ENCODE measurements around the gene MAML3. TPM values are rescaled to one million over a fixed set of nuclear protein-coding genes. Genes with fewer than 3 reads are reported as not detected.

MAML3 gene
- total RNA-seq, 1 donor = 0.72 TPM

GRCh38 chr4:140117947-140118346 is 36.0 kb downstream of the MAML3 start:
- no peak for TF ChIP-seq CTCF (IDR thresholded peaks at IDR 0.05; ENCODE audit: extremely low read depth, low read depth, low read length)

GRCh38 chr4:140116442-140117104 is 37.4 kb downstream of the MAML3 start:
- DNase-seq (ENCODE audit: insufficient read length, low spot score, missing footprints) = no peak
- no peak overlapping the region for H3K4me3 ChIP-seq (ENCODE audit: insufficient read depth, low read length)
- H3K4me1 ChIP-seq (ENCODE audit: insufficient read depth, low read length) = peaks cover 7% of the 10 kb centered on the region
- H3K79me2 ChIP-seq (ENCODE audit: insufficient read depth, low read length) = no peaks in the 10 kb centered on the region
- no peaks in the 10 kb centered on the region for H4K20me1 ChIP-seq (ENCODE audit: insufficient read depth, low read length)
- no peak overlapping the region for H3K4me2 ChIP-seq (ENCODE audit: insufficient read depth, low read length)
- no peak overlapping the region for H3K27ac ChIP-seq (ENCODE audit: low read depth, low read length)
- H3K27me3 ChIP-seq (ENCODE audit: insufficient read depth, low read length) = no peaks in the 10 kb centered on the region
- peak overlapping the region; percentile 75 for H2AFZ ChIP-seq (ENCODE audit: low read length)
- TF ChIP-seq CTCF (IDR thresholded peaks at IDR 0.05; ENCODE audit: extremely low read depth, low read depth, low read length) = no peak
- no peaks in the 10 kb centered on the region for H3K36me3 ChIP-seq (ENCODE audit: insufficient read depth, low read length)
- no peaks in the 10 kb centered on the region for H3K9me3 ChIP-seq (ENCODE audit: low read depth, low read length)

More at GRCh38 chr4:140117947-140118346, 36.0 kb downstream of the MAML3 start:
- no peaks in the 10 kb centered on the region for H3K9me3 ChIP-seq (ENCODE audit: low read depth, low read length)
- H3K79me2 ChIP-seq (ENCODE audit: insufficient read depth, low read length) = no peaks in the 10 kb centered on the region
- no peak overlapping the region for H3K4me3 ChIP-seq (ENCODE audit: insufficient read depth, low read length)
- no peak overlapping the region for H3K4me2 ChIP-seq (ENCODE audit: insufficient read depth, low read length)
- H3K36me3 ChIP-seq (ENCODE audit: insufficient read depth, low read length) = no peaks in the 10 kb centered on the region
- no peaks in the 10 kb centered on the region for H3K27me3 ChIP-seq (ENCODE audit: insufficient read depth, low read length)
- no peak overlapping the region for H3K27ac ChIP-seq (ENCODE audit: low read depth, low read length)
- H3K4me1 ChIP-seq (ENCODE audit: insufficient read depth, low read length) = peaks cover 7% of the 10 kb centered on the region
- no peak for DNase-seq (ENCODE audit: insufficient read length, low spot score, missing footprints)
- H2AFZ ChIP-seq (ENCODE audit: low read length) = no peak overlapping the region
- no peaks in the 10 kb centered on the region for H4K20me1 ChIP-seq (ENCODE audit: insufficient read depth, low read length)

- Histone ChIP-seq H3K36me3 (ENCODE audit: insufficient read depth, low read length) (no peaks in the 10 kb centered on the region), H3K79me2 (ENCODE audit: insufficient read depth, low read length) (no peaks in the 10 kb centered on the region)
- DNase-seq (ENCODE audit: insufficient read length, low spot score, missing footprints) = no peak
Observed at GRCh38 chr4:140115140-140115539, 38.8 kb downstream of the MAML3 start.

More at GRCh38 chr4:140115140-140115539, 38.8 kb downstream of the MAML3 start:
- Histone ChIP-seq H2AFZ (ENCODE audit: low read length) (no peak overlapping the region), H3K4me2 (ENCODE audit: insufficient read depth, low read length) (no peak overlapping the region), H3K4me1 (ENCODE audit: insufficient read depth, low read length) (peaks cover 7% of the 10 kb centered on the region), H3K9me3 (ENCODE audit: low read depth, low read length) (no peaks in the 10 kb centered on the region), H4K20me1 (ENCODE audit: insufficient read depth, low read length) (no peaks in the 10 kb centered on the region), H3K27ac (ENCODE audit: low read depth, low read length) (no peak overlapping the region), H3K27me3 (ENCODE audit: insufficient read depth, low read length) (no peaks in the 10 kb centered on the region), H3K4me3 (ENCODE audit: insufficient read depth, low read length) (no peak overlapping the region)
- no peak for TF ChIP-seq CTCF (IDR thresholded peaks at IDR 0.05; ENCODE audit: extremely low read depth, low read depth, low read length)

Data from osteoblast (primary cell).